Tibial nerve (tissue), 4 donors: ENCODE data around the gene HGF. TPM values are rescaled to one million over a fixed set of nuclear protein-coding genes. Genes with fewer than 3 reads are reported as not detected.

Experiments used
- DNase-seq, 2 donors: peaks; one replicate each; pipeline ENCODE4 v3.0.0-alpha.2; 2019; ENCODE audit warnings: low spot score in 2 of 2
- H3K27ac ChIP-seq, 4 donors: fragments of 200-600 bp; sonication (generic) in 3 of 4; one replicate each; pipeline ENCODE4 v1.5.1; 2017 to 2019; ENCODE audit warnings: mild to moderate bottlenecking in 1 of 4
- H3K27me3 ChIP-seq, 2 donors: fragments of 200-600 bp; sonication (generic) in 1 of 2; one replicate each; pipeline versions ENCODE4 v1.5.1 to v1.6.0; 2017 to 2019
- H3K36me3 ChIP-seq, 3 donors: fragments of 200-600 bp; sonication (generic); one replicate each; pipeline ENCODE4 v1.5.1; 2018 to 2019
- H3K4me1 ChIP-seq, 4 donors: fragments of 200-600 bp; sonication (generic) in 3 of 4; one replicate each; pipeline ENCODE4 v1.5.1; 2017 to 2019
- H3K4me3 ChIP-seq, 4 donors: fragments of 200-600 bp; sonication (generic) in 3 of 4; one replicate each; pipeline ENCODE4 v1.5.1; 2017 to 2019; ENCODE audit warnings: mild to moderate bottlenecking in 1 of 4, moderate library complexity in 1 of 4
- H3K9me3 ChIP-seq, 4 donors: fragments of 200-600 bp; sonication (generic) in 3 of 4; one replicate each; pipeline ENCODE4 v1.5.1; 2017 to 2019
- EP300 ChIP-seq, 2 donors: sonication (generic); formaldehyde crosslinking; IDR thresholded peaks; one replicate each; pipeline ENCODE4 v1.6.1; 2017; ENCODE audit warnings: antibody characterized with exemption in 2 of 2, mild to moderate bottlenecking in 1 of 2
- POLR2A ChIP-seq, 2 donors: fragments of 450-650 bp; IDR thresholded peaks; one replicate each; pipeline ENCODE4 v1.6.1; 2017; ENCODE audit warnings: antibody characterized with exemption in 2 of 2, mild to moderate bottlenecking in 2 of 2, moderate library complexity in 2 of 2
- WGBS, 2 donors: methylation state at CpG; one replicate each; pipeline ENCODE4 v1.1.5; 2018; 5-methylcytosine and 5-hydroxymethylcytosine counted together
- total RNA-seq, 4 donors: library from RNA; depleted of rRNA; stranded (reverse); fragments of >200 nt; gene quantifications; one replicate each; pipeline ENCODE4 v1.1.0, GENCODE V29; 2016
- TF ChIP-seq, protein P1 (sequence below), 5 experiments: fragments of 200-600 bp in 3 of 5; fragments of 450-650 bp in 2 of 5; sonication (generic) in 3 of 5; IDR thresholded peaks; one replicate each; pipeline ENCODE4 v1.5.1; 2016 to 2019; ENCODE audit warnings: antibody characterized with exemption in 5 of 5, mild to moderate bottlenecking in 3 of 5, moderate library complexity in 2 of 5

HGF gene
- total RNA-seq, 4 donors from 2014 or later = 3.3 to 14.9 (median 5.7) TPM

- DNase-seq = no peak
- no peaks in the 10 kb centered on the region for H3K9me3 ChIP-seq
- H3K4me1 ChIP-seq = peaks cover 0 to 4% (median 0%) of the 10 kb centered on the region in 4 donors
- no peaks in the 10 kb centered on the region for H3K27me3 ChIP-seq
- no peak overlapping the region for H3K4me3 ChIP-seq
- WGBS, 2 donors = 47 to 54% methylated on average over 2 of the region's 2 CpGs
- H3K27ac ChIP-seq = no peak overlapping the region
- TF ChIP-seq, protein P1, sequence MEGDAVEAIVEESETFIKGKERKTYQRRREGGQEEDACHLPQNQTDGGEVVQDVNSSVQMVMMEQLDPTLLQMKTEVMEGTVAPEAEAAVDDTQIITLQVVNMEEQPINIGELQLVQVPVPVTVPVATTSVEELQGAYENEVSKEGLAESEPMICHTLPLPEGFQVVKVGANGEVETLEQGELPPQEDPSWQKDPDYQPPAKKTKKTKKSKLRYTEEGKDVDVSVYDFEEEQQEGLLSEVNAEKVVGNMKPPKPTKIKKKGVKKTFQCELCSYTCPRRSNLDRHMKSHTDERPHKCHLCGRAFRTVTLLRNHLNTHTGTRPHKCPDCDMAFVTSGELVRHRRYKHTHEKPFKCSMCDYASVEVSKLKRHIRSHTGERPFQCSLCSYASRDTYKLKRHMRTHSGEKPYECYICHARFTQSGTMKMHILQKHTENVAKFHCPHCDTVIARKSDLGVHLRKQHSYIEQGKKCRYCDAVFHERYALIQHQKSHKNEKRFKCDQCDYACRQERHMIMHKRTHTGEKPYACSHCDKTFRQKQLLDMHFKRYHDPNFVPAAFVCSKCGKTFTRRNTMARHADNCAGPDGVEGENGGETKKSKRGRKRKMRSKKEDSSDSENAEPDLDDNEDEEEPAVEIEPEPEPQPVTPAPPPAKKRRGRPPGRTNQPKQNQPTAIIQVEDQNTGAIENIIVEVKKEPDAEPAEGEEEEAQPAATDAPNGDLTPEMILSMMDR (IDR thresholded peaks at IDR 0.05) = no peak
- no peak for TF ChIP-seq POLR2A (IDR thresholded peaks at IDR 0.05)
- TF ChIP-seq EP300 (IDR thresholded peaks at IDR 0.05) = no peak
- peaks cover 0 to 11% (median 0%) of the 10 kb centered on the region in 3 donors for H3K36me3 ChIP-seq
These were observed 48.4 kb downstream of the HGF start for GRCh38 chr7:81721437-81721836.

DNA sequence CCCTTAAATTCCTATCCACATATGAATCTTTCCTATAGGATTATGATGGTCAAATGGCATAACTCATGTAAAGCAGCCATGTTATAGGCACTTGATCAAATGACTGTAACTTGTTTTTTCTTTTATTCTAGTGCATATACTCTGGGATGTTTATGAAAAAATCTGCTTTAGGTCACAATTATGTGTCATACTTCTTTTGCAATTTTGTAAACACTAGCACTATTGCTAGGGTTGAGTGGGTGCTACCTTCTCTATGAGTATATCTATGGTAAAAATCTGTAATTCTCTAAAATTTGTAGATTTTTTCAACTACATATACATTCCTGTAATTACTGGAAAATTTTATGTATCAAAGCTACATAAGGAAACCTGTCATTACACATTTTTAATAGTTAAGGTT lies 50.0 kb downstream of the HGF start:
- Histone ChIP-seq H3K27me3 (no peaks in the 10 kb centered on the region), H3K36me3 (peaks cover 0 to 8% (median 0%) of the 10 kb centered on the region in 3 donors), H3K9me3 (no peaks in the 10 kb centered on the region), H3K4me3 (no peak overlapping the region), H3K4me1 (no peaks in the 10 kb centered on the region), H3K27ac (no peak overlapping the region)
- no peak for DNase-seq
- TF ChIP-seq, protein P1 (IDR thresholded peaks at IDR 0.05) = no peak
- TF ChIP-seq POLR2A (IDR thresholded peaks at IDR 0.05) (no peak), EP300 (IDR thresholded peaks at IDR 0.05) (no peak)

DNA sequence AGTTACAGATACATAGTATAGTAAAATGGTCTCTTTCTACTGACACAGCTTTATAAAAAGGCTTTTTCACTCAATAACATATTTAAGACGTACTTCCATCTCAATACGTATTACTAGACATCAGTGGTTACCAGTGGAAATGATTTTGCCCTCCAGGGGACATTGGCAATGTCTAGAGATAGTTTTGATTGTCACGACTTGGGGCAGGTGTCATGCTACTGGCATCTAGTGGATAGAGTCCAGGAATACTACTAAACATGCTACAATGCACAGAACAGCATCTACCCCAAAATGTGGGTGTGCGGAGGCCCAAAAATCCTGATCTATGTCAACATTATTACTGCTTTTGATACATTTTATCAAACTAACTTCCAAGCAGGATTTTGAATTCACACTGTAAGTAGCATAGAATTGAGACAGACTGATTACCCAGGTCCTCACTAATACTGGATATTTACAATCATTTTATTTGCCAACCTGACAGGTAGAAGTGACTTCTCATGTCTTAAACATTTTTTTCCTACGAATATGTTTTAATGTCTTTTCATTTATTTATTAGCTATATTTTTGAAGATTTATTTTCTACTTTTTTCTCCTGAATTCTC lies 53.8 kb downstream of the HGF start:
- H3K4me3 ChIP-seq = no peak overlapping the region
- no peaks in the 10 kb centered on the region for H3K27me3 ChIP-seq

GRCh38 chr7:81714306-81714705 lies 55.5 kb downstream of the HGF start:
- Histone ChIP-seq H3K4me1 (no peaks in the 10 kb centered on the region), H3K9me3 (no peaks in the 10 kb centered on the region), H3K36me3 (no peaks in the 10 kb centered on the region), H3K4me3 (no peak overlapping the region), H3K27me3 (no peaks in the 10 kb centered on the region), H3K27ac (no peak overlapping the region)
- WGBS, 2 donors = 89 to 92% methylated on average over 1 of the region's 1 CpG
- TF ChIP-seq, protein P1 (IDR thresholded peaks at IDR 0.05) = no peak
- TF ChIP-seq EP300 (IDR thresholded peaks at IDR 0.05) = no peak
- TF ChIP-seq POLR2A (IDR thresholded peaks at IDR 0.05) = no peak
- no peak for DNase-seq

More for the DNA sequence above, 53.8 kb downstream of the HGF start:
- Histone ChIP-seq H3K36me3 (no peaks in the 10 kb centered on the region), H3K4me1 (no peaks in the 10 kb centered on the region), H3K9me3 (no peaks in the 10 kb centered on the region), H3K27ac (no peak overlapping the region)
- TF ChIP-seq, protein P1 (IDR thresholded peaks at IDR 0.05) = peak in 1 of 5 experiments; percentile 18
- TF ChIP-seq EP300 (IDR thresholded peaks at IDR 0.05) = no peak
- no peak for DNase-seq
- WGBS, 2 donors = 59 to 67% methylated on average over 5 of the region's 5 CpGs

DNA sequence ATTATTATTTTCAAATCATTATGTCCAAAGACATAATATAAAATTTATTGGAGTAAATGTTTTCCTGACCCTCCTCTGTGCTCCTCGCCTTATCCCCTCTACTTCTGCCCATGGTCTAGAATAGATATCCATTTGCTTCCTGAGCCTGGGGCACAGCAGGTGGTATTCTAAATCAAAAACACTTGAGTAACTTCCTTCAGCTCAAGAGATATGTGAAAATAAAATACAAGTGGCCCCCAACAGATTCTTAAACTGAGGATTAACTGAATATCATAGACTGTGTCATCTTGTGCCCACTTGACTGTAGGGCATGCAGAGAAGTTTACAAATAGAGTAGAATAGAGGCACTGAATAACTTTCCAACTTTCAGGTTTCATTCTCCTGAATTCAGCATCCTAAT lies 59.1 kb downstream of the HGF start:
- H3K4me1 ChIP-seq = no peaks in the 10 kb centered on the region
- no peaks in the 10 kb centered on the region for H3K9me3 ChIP-seq
- H3K27ac ChIP-seq = no peak overlapping the region
- DNase-seq = no peak
- TF ChIP-seq EP300 (IDR thresholded peaks at IDR 0.05) (no peak), POLR2A (IDR thresholded peaks at IDR 0.05) (no peak)
- TF ChIP-seq, protein P1 (IDR thresholded peaks at IDR 0.05) = no peak
- H3K4me3 ChIP-seq = no peak overlapping the region
- no peaks in the 10 kb centered on the region for H3K27me3 ChIP-seq
- H3K36me3 ChIP-seq = no peaks in the 10 kb centered on the region
- WGBS, 2 donors = 93 to 98% methylated on average over 1 of the region's 1 CpG
